Ovary (tissue), 9 donors: ENCODE results near the gene CCDC91. TPM values are rescaled to one million over a fixed set of nuclear protein-coding genes. Genes with fewer than 3 reads are reported as not detected.
"Not testable (repeated sequence)": the region's sequence is repeated elsewhere in the genome, so short reads cannot be mapped to it uniquely, and the experiment has no call there.

Experiments used
- DNase-seq, 5 donors: peaks; one replicate each; pipeline ENCODE4 v3.0.0-alpha.2; 2019 to 2020
- H3K27ac ChIP-seq, 2 donors: fragments of 200-600 bp; one replicate each; pipeline versions ENCODE4 v1.5.1 to v1.8.0; 2019 to 2022
- H3K27me3 ChIP-seq: fragments of 200-600 bp; one replicate; pipeline ENCODE4 v1.8.0; 2022
- H3K36me3 ChIP-seq: fragments of 200-600 bp; sonication (generic); one replicate; pipeline ENCODE4 v1.5.1; 2019
- H3K4me1 ChIP-seq: one replicate; pipeline ENCODE4 v1.8.1; 2013; ENCODE audit warnings: mild to moderate bottlenecking, moderate library complexity; ENCODE audit not compliant: insufficient read depth
- H3K4me3 ChIP-seq: fragments of 200-600 bp; sonication (generic); one replicate; pipeline ENCODE4 v1.5.1; 2017
- H3K9me3 ChIP-seq, 2 donors: fragments of 200-600 bp in 1 of 2; sonication (generic) in 1 of 2; one replicate each; pipeline versions ENCODE4 v1.5.1 to v1.8.1; 2013 to 2019; ENCODE audit warnings: mild to moderate bottlenecking in 1 of 2, moderate library complexity in 1 of 2
- CTCF ChIP-seq, 3 donors: fragments of 450-650 bp in 2 of 3; fragments of 200-600 bp in 1 of 3; IDR thresholded peaks; one replicate each; pipeline versions ENCODE4 v1.5.1 to v1.8.0; 2016 to 2022; ENCODE audit warnings: antibody characterized with exemption in 3 of 3, mild to moderate bottlenecking in 1 of 3
- EP300 ChIP-seq: sonication (generic); formaldehyde crosslinking; IDR thresholded peaks from one replicate; pipeline ENCODE4 v1.6.1; 2017; ENCODE audit warnings: antibody characterized with exemption
- POLR2A ChIP-seq: fragments of 450-650 bp; IDR thresholded peaks from one replicate; pipeline ENCODE4 v1.6.1; 2017; ENCODE audit warnings: antibody characterized with exemption, mild to moderate bottlenecking, moderate library complexity
- WGBS, 3 donors: extraction: QIAGEN DNeasy Blood & Tissue Kit in 1 of 3; methylation state at CpG; one replicate each; pipeline versions ENCODE4 v1.1.5 to v1.1.7; 2013 to 2017; 5-methylcytosine and 5-hydroxymethylcytosine counted together
- intact Hi-C, 4 donors: fragments of 100-400 bp; cut with DNase I; formaldehyde crosslinking; loops; one replicate each; pipeline versions ENCODE4 v1.11.0 to v1.15.1; 2022 to 2023
- polyA plus RNA-seq, 2 donors: library from polyadenylated mRNA; stranded (reverse); fragments of 200-250 nt in 1 of 2; fragments of 350-450 nt in 1 of 2; fragmentation: Illumina TruSeq in 1 of 2; extraction: RNeasy Lipid Tissue Mini Kit (QIAGEN cat#74804) in 1 of 2; gene quantifications; one replicate each; pipeline ENCODE4 v1.2.3, GENCODE V29; 2013 to 2014
- total RNA-seq, 7 donors: library from RNA; depleted of rRNA in 2 of 7; stranded (reverse); fragments of >200 nt in 2 of 7; fragmentation: NEBNext Ultra II Directional in 3 of 7; extraction: Animal tissue kit (Norgen Biotek cat#: 25700) in 3 of 7; gene quantifications; one replicate each; pipeline versions ENCODE4 v1.1.0 to v1.2.4, GENCODE V29; 2016 to 2023
- donor health status: DM: no; HTN: no; CAD: no; lungs with moderate emphysema.
- donor health status: DM: no; HTN: no; CAD: no.
- donor health status: Bipolar disorder and iron deficiency.
- donor health status: DM: yes; HTN: yes; CAD: no.
- donor health status: DM: no; HTN: no; CAD: no.
- donor health status: DM: yes; HTN: yes; CAD: no.

Gene CCDC91
- total and polyA plus RNA-seq, 9 donors, result 15.8 to 45.7 (median 36.2) TPM

GRCh38 chr12:28192125-28192524 lies 1.9 kb downstream of the CCDC91 start:
- H3K27me3 ChIP-seq, result no peaks in the 10 kb centered on the region
- intact Hi-C loops, result no loop called here
- no peak overlapping the region for H3K4me3 ChIP-seq
- no peak overlapping the region for H3K27ac ChIP-seq
- H3K36me3 ChIP-seq, result no peaks in the 10 kb centered on the region
- H3K9me3 ChIP-seq, result no peaks in the 10 kb centered on the region
- TF ChIP-seq EP300 (no peak), CTCF (IDR thresholded peaks at IDR 0.05) (no peak), POLR2A (no peak)
- H3K4me1 ChIP-seq, result peaks cover 1% of the 10 kb centered on the region
- no peak for DNase-seq
- 50 to 54% (median 51%) methylated on average over 2 of the region's 2 CpGs for WGBS, 3 donors

- H3K9me3 ChIP-seq, H3K27ac ChIP-seq, H3K36me3 ChIP-seq, H3K4me3 ChIP-seq, H3K4me1 ChIP-seq, intact Hi-C loops, H3K27me3 ChIP-seq, DNase-seq: not testable (repeated sequence)
- WGBS, 3 donors, result 95 to 97% (median 97%) methylated on average over 12 of the region's 12 CpGs
Observed at GRCh38 chr12:28194621-28195020, 4.4 kb downstream of the CCDC91 start.

- H3K4me3 ChIP-seq, H3K27me3 ChIP-seq, H3K9me3 ChIP-seq, DNase-seq, H3K36me3 ChIP-seq, intact Hi-C loops, H3K4me1 ChIP-seq, H3K27ac ChIP-seq: not testable (repeated sequence)
- 97 to 99% (median 97%) methylated on average over 15 to 29 of the region's 30 CpGs for WGBS, 3 donors
Observed at GRCh38 chr12:28201136-28201535, 10.9 kb downstream of the CCDC91 start.

- 95 to 100% (median 98%) methylated on average over 1 of the region's 1 CpG for WGBS, 3 donors
- TF ChIP-seq POLR2A (no peak), CTCF (IDR thresholded peaks at IDR 0.05) (no peak), EP300 (no peak)
- intact Hi-C loops, result no loop called here
- Histone ChIP-seq H3K4me3 (no peak overlapping the region), H3K4me1 (no peaks in the 10 kb centered on the region), H3K9me3 (no peaks in the 10 kb centered on the region), H3K27me3 (no peaks in the 10 kb centered on the region), H3K27ac (no peak overlapping the region), H3K36me3 (no peaks in the 10 kb centered on the region)
- no peak for DNase-seq
Observed at GRCh38 chr12:28202374-28203130, 12.3 kb downstream of the CCDC91 start.

- H3K27me3 ChIP-seq, result no peaks in the 10 kb centered on the region
- intact Hi-C loops, result no loop called here
- WGBS, 3 donors, result 49 to 98% (median 98%) methylated on average over 1 of the region's 1 CpG
- no peaks in the 10 kb centered on the region for H3K4me1 ChIP-seq
- H3K4me3 ChIP-seq, result no peak overlapping the region
- H3K9me3 ChIP-seq, result no peaks in the 10 kb centered on the region
- no peak overlapping the region for H3K27ac ChIP-seq
- H3K36me3 ChIP-seq, result no peaks in the 10 kb centered on the region
- DNase-seq, result no peak
- TF ChIP-seq EP300, result no peak
- TF ChIP-seq POLR2A, result no peak
- TF ChIP-seq CTCF (IDR thresholded peaks at IDR 0.05), result no peak
Observed at GRCh38 chr12:28209782-28210181, 19.5 kb downstream of the CCDC91 start.
